GM19397 (cell line): ENCODE measurements around the gene CEP170B.
"Not testable (repeated sequence)": the region's sequence is repeated elsewhere in the genome, so short reads cannot be mapped to it uniquely, and the experiment has no call there.

Experiments
- ATAC-seq: cut with Tn5 transposase; IDR thresholded peaks from one replicate; pipeline ENCODE4 v1.9.1; 2021; ENCODE audit warnings: mild to moderate bottlenecking, moderate library complexity; ENCODE audit not compliant: unreplicated experiment

CEP170B gene

GRCh38 chr14:104903990-104904389 is 38.9 kb downstream of the CEP170B start:
- no peak for ATAC-seq

- not testable (repeated sequence) for ATAC-seq
Observed at GRCh38 chr14:104904650-104905578, 39.8 kb downstream of the CEP170B start.

- not testable (repeated sequence) for ATAC-seq
Observed at GRCh38 chr14:104905579-104905933, 40.5 kb downstream of the CEP170B start.

- ATAC-seq: no peak
Observed at GRCh38 chr14:104908303-104908702, 43.2 kb downstream of the CEP170B start.

- no peak for ATAC-seq
Observed at GRCh38 chr14:104912053-104912452, 47.0 kb downstream of the CEP170B start.

- ATAC-seq: no peak
Observed at GRCh38 chr14:104913435-104913834, 48.4 kb downstream of the CEP170B start.

GRCh38 chr14:104917116-104917515 is 52.0 kb downstream of the CEP170B start:
- no peak for ATAC-seq

- no peak for ATAC-seq
Observed at GRCh38 chr14:104917993-104918392, 52.9 kb downstream of the CEP170B start.

GRCh38 chr14:104919152-104919992 is 54.3 kb downstream of the CEP170B start:
- ATAC-seq: not testable (repeated sequence)

GRCh38 chr14:104919993-104920315 is 54.9 kb downstream of the CEP170B start:
- no peak for ATAC-seq

- ATAC-seq: no peak
Observed at GRCh38 chr14:104923640-104924420, 58.8 kb downstream of the CEP170B start.

GRCh38 chr14:104924421-104925213 is 59.5 kb downstream of the CEP170B start, which contains the start of gene PLD4:
PLD4 (plus strand) TSS chr14:104924879; CDS start chr14:104927141, 2,262 bp downstream.
- ATAC-seq: no peak

- ATAC-seq: no peak
Observed at GRCh38 chr14:104925214-104925854, 60.3 kb downstream of the CEP170B start.

GRCh38 chr14:104925855-104926609 is 61.0 kb downstream of the CEP170B start:
- no peak for ATAC-seq

GRCh38 chr14:104926619-104927431 is 61.8 kb downstream of the CEP170B start:
- peak; percentile 80 for ATAC-seq

- no peak for ATAC-seq
Observed at GRCh38 chr14:104927432-104927816, 62.4 kb downstream of the CEP170B start.

GRCh38 chr14:104927901-104928300 is 62.8 kb downstream of the CEP170B start:
- no peak for ATAC-seq
